Sciatic nerve (tissue), 2 donors: ENCODE results near the gene HPF1. TPM values are rescaled to one million over a fixed set of nuclear protein-coding genes. Genes with fewer than 3 reads are reported as not detected.
"Not testable (repeated sequence)": the region's sequence is repeated elsewhere in the genome, so short reads cannot be mapped to it uniquely, and the experiment has no call there.

Experiments used
- ATAC-seq: fragments of 200-7000 bp; cut with Tn5 transposase; one replicate; pipeline ENCODE4 v1.9.1; 2020; ENCODE audit warnings: mild to moderate bottlenecking, moderate library complexity
- DNase-seq: peaks from one replicate; pipeline ENCODE4 v3.0.0-alpha.2; 2020; ENCODE audit warnings: low spot score
- intact Hi-C: fragments of 100-400 bp; cut with DNase I; formaldehyde crosslinking; loops from one replicate; pipeline ENCODE4 v1.14.2; 2022
- total RNA-seq: library from RNA; stranded (reverse); fragmentation: NEBNext Ultra II Directional; extraction: Animal tissue kit (Norgen Biotek cat#: 25700); gene quantifications from one replicate; pipeline ENCODE4 v1.2.1, GENCODE V29; 2021
- donor health status: DM: no; HTN: no; CAD: no.
- donor health status: DM: no; HTN: no; CAD: no.

The HPF1 gene
- total RNA-seq, 1 donor from 2014 or later = 31.3 TPM

DNA sequence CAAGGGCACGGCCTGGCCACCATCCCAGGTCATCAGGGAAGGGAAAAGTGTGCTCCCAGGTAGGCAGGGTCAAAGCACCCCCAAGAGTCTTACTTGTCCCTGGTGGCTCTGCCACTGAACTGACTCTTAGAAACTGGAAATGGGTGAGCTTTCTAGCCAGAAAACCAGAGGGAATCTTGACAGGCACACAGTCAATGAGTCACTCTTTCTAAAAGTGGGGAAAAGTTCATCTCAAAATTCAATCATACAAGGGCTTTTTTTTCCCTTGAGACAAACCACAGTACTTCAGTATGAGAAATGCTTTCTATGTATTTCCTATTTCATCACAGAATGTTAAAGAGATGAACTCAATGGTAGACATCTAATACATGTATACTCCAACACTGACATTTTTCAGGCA is 12.5 kb downstream of the HPF1 start:
- intact Hi-C loops = no loop called here
- ATAC-seq (no peak), DNase-seq (no peak)

DNA sequence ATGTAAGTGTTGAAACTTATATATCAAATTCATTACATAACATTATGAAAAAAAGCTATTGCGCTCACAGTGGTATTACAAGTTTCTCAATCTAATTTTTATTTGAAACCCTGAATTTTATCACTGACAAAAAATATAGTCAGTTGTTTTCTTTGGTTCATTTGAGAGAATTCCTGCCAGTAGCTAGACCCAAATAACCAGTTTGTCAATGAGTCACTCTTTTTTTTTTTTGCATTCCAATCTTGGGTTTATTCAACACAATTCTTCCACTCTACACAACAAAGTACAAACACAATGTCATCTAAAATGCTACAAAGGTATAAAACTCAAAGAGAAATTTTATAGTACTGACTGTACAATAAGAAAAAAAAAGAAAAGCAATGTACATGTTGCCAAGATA is 13.1 kb downstream of the HPF1 start:
- DNase-seq (no peak), ATAC-seq (no peak)
- intact Hi-C loops = no loop called here

DNA sequence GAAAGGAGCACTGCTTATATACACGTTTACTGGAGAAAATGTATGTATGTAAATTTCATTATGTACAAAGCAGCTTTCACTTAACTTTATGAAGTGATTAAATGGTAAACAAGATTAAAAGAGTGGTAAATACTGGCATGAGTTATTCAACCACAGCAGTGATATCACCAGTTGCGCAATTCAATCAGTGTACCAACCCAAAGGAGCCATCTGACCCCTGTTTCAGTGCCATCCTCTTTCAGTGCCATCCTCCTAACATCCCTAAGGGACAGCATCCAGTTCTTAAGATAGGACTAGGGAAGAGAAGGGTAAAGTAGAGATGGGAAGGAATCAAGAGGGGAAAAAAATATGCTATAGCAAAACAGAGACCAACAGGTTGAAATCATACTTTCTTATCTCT is 16.2 kb downstream of the HPF1 start:
- DNase-seq = no peak
- intact Hi-C loops = no loop called here
- no peak for ATAC-seq

DNA sequence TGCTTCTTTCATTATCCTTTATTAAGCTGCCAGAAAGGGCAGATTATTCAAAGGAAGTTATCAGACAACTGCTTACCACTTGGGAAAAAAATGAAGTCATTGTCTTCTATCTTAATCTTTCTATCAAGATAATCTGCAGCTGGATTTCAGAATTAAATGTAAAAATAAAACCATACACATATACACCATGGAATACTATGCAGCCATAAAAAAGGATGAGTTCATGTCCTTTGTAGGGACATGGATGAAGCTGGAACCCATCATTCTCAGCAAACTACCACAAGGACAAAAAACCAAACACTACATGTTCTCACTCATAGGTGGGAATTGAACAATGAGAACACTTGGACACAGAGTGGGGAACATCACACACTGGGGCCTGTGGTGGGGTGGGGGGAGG is 19.1 kb downstream of the HPF1 start:
- intact Hi-C loops, ATAC-seq, DNase-seq: not testable (repeated sequence)

DNA sequence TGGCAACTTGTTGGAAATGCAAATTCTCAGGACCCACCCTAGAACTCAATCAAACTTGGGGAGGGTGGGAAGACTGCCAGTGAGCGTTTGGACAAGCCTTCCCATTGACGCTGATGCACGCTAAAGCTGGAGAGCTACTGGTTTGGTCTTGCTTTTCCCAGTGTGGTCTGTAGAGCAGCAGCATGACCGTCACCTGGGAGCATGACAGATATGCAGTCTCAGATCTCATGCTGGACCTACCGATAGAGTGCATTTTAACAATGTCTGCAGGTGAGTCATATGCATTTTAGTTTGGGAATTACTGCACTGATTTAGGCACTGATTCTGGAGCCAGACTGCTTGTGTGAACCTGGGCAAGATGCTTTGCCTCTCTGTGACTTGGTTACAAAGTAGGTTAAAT is 27.2 kb downstream of the HPF1 start:
- ATAC-seq = no peak
- no peak for DNase-seq

DNA sequence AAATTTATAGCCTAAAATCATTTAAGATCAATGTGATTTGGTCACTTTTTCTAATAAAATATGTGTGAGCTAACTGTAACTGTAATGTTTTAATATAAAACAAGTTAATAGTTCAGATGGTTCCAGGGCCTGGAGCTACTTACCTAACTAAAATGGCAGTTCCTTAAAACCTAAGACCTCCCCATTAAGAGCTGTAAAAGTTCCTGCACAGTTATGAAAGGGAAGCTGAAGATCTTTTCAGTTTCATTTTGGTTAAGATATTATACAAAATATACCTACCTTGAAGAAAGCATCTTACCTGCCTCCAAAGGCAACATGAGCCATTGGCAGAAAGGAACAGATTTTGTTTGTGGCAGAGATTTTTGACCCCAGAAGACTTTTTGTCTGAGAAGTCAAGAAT is 30.1 kb downstream of the HPF1 start:
- intact Hi-C loops = no loop called here

More for the DNA sequence above, 27.2 kb downstream of the HPF1 start:
- intact Hi-C loops = no loop called here

DNA sequence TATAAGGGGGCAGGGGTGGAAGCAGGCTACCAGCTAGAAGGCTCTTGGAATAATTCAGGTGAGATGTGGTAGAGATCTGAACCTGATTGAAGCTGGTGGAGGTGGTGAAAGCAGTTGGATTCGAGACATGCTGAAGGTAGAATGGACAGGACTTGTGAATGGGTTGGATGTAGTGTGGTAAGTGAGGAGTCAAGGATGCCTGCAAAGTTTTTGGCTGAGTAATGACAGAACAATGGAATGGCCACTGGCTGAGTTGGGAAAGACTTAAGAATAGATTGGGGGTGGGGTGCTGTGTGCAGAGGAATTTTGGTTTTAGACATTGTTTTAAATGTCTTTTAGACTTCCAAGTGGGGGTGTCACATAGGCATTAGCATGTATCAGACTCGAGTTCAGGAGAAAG is 33.5 kb downstream of the HPF1 start:
- intact Hi-C loops = no loop called here
- no peak for ATAC-seq
- DNase-seq = no peak

More for the DNA sequence above, 30.1 kb downstream of the HPF1 start:
- no peak for ATAC-seq
- no peak for DNase-seq

DNA sequence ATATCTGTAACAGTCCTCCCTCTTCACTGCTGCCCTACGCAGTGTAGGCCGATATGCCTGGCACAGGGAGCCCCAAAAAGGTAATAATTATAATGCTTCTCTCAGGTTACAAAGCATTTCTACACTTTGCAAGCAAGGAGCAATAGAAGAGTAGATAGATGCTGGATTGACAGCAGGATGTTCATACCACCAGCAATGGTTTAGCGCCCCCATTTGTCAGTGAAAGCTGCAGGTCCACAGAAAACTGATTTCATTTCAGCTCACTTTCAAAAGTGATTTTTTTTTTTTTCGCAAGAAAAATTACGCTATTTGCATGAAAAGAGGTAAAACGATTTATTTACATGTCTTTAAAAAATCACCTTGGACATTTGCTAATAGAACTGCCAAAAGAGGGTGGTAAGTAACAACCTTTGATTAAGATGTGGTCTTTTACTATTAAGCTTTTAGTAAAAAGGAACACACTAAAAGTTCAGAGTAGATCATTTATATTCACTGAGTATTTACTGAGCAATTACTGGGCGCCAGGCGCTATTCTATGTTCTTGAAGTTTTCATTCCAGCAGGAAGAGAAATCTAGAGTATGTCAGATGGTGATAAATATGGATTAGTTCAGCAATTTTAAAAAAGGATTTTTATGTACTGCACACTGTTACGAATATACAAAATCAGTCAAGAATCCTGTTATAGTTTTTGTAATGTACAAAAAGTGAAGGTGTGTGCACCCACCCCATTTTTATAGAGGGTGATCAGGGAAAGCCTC is 34.4 kb downstream of the HPF1 start:
- DNase-seq (no peak), ATAC-seq (no peak)
- intact Hi-C loops = no loop called here

DNA sequence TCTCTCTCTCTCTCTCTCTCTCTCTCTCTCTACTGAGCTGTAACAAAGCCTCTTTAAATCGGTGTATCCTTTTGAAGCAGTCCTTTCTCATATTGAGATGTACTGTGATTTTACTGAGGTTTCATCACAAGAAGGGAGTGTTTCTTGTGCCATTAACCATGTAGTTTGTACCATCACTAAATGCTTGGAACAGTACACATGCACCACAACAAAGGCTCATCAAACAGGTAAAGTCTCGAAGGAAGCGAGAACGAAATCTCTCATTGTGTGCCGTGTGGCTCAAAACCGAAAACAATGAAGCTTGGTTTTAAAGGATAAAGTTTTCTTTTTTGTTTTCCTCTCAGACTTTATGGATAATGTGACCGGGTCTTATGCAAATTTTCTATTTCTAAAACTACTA is 37.2 kb downstream of the HPF1 start:
- DNase-seq = no peak
- intact Hi-C loops = no loop called here
- ATAC-seq = no peak

DNA sequence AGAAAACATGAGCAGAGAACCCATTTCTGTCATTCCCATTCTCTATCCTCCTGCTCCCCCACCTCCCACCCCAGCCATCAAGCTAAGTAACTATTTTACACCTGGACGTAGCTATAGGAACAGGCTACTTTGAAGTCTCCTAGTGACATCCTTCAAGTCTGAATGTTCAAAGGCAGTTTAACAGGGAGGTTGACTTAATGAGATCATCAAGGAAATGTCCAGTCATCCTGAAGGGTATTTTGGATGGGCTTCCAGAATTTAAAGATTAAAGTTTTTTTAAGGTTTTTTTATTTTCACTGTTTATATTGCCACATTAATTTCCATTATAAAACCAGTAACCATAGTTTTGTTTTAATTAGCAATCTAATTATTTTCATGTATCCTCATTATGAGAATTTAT is 41.1 kb downstream of the HPF1 start:
- no peak for ATAC-seq
- intact Hi-C loops = no loop called here

DNA sequence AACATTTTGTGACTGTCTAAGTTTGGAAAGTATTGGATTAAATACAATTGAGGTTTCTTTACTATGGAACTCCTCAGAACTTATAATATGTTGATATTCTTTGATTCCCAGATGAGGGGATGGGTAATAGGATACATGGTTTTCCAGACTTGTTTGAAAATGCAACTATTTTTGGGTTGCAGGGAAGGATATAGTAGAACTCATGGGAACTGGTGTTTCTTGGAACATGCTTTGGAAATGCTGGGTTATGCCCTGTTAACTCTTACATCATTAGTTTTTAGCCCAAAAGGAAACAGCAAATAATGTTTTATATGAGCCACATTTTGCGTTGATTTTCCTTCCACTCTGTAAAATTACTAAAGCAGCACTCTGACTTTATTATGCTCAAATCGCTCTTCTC is 41.9 kb downstream of the HPF1 start:
- DNase-seq = no peak
- no peak for ATAC-seq
- intact Hi-C loops = no loop called here

More for the DNA sequence above, 41.1 kb downstream of the HPF1 start:
- DNase-seq = no peak

DNA sequence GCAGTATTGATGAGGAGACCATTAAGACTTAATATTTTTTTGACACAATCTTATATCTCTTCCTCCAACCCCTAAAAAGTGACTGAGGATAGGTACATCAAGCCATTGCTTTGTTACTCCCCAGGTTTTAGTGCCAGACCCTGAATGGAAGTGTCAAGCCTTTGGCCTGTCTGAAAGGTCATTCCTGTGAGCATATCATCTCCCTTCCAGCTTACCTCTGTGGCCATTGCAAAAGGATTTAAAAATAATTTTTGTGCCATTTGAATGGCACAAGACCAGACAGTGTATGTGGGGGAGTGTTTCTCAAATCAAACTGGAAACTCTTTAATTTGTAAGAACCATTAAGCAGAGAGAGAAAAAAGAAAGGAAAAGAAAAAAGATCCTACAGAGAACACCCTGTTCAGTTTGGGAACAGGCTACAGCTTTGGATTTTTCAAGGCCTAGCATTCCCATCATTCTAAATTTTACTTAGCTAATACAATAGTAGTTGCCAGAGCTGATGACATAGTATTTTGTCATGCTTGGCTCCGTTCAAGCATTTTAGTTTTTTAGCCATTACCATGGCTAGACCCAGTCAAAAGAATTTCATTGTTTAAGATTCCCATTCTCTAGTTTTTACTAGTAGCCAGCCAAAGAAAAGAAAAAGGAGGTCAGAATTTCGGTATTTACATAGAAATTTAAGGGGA is 49.6 kb downstream of the HPF1 start:
- intact Hi-C loops = no loop called here
- DNase-seq = no peak
- ATAC-seq = peak; percentile 48

DNA sequence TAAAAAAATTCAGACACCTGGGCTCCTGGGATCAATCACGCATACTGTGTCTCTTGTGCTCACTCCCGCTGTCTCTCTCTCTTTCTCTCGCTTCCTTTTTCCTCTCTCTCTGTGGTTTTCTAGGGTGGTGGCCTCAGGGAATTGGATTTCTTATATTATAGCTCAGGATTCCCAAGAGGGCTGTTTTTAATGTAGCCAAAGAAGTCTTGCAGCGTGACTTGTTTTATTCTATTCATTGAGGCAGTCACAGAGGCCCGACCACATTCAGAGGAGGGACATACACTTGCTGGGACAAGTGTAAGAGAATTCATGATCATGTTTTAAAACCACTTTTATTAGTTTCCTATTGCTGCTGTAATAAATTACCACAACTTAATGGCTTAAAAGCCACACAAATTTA is 59.4 kb downstream of the HPF1 start:
- DNase-seq (no peak), ATAC-seq (no peak)
- intact Hi-C loops = no loop called here

DNA sequence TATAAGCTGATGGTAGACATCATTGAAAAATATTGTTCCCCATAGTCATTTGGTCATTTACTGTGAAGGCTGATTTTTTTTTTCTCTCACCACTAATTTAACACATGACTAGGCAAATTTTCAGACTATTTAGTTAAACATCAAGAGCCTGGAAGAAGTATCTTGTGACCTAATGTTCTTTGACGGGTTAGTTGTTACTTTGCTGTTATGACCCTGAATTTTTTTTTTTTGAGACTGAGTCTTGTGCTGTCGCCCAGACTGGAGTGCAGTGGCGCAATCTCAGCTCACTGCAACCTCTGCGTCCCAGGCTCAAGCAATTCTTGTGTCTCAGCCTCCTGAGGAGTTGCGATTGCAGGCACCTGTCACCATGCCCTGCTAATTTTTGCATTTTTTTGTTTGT is 67.0 kb downstream of the HPF1 start:
- intact Hi-C loops = no loop called here
- ATAC-seq (no peak), DNase-seq (no peak)

DNA sequence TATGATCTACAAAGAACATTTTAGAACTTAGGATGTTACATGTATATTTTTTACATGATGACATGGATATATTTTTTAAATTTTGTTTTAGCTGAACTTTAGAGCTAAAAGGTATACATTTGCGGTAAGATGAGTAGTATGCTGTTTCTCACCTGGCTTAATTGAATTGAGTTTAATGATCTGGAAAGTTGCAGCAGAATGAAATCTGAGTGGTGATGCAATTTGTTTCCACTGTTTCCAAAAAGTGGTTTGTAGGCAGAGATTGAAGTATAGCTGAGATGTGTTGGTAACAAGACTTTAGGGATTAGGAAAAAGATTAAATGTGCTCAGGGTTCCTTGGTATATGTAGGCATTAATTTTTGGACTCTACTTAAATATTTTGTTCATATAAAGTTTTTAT is 68.1 kb downstream of the HPF1 start:
- intact Hi-C loops = no loop called here
- DNase-seq (no peak), ATAC-seq (no peak)

DNA sequence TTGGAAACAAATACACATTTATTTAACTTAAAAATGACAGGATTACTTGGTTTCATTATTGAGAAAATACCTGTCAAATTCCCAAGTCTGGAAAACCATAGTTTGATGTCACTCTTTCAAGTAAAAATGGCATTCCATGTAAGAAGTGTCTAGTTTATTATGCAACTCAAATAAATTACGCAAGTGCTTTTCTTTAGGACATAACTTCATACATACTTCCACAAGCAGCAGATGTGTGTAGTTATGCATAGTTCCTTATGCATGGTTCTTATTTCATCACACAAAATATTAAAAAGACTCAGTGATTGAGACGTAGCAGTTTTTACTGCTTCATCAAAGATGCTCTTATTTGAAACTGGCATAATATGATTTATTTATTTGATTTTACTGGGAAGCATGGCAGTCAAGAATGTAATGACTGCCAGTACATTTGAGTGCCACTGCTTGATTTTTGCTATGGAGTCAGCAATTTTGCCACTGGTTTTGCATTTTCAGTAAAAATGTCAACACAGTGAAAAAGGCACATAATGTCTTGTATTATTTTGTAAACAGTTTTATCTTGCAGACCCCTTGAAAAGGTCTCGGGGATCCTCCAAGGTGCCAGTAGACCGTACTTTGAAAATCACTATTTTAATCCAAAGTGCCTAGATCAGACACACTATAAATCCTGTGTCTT is 75.2 kb downstream of the HPF1 start:
- DNase-seq (no peak), ATAC-seq (no peak)
- intact Hi-C loops = no loop called here
